Stimulated activated CD4-positive, alpha-beta T cell treated with anti-CD3 and anti-CD28 coated beads, Interleukin-4, amount 100 ng/mL, for 48 hours (primary cell): ENCODE data around the gene PLA2G10.
"Not testable (repeated sequence)": the region's sequence is repeated elsewhere in the genome, so short reads cannot be mapped to it uniquely, and the experiment has no call there.

Experiments
- DNase-seq, 2 donors: peaks; one replicate each; pipeline ENCODE4 v3.0.0-alpha.2; 2020; ENCODE audit warnings: low read depth in 2 of 2

The PLA2G10 gene

GRCh38 chr16:14694129-14694528 lies at the start of gene PLA2G10:
Gene PLA2G10, minus strand, starts transcription at chr16:14694308. Its CDS starts 79 bp downstream, at chr16:14694229.
- DNase-seq, result not testable (repeated sequence)

DNA sequence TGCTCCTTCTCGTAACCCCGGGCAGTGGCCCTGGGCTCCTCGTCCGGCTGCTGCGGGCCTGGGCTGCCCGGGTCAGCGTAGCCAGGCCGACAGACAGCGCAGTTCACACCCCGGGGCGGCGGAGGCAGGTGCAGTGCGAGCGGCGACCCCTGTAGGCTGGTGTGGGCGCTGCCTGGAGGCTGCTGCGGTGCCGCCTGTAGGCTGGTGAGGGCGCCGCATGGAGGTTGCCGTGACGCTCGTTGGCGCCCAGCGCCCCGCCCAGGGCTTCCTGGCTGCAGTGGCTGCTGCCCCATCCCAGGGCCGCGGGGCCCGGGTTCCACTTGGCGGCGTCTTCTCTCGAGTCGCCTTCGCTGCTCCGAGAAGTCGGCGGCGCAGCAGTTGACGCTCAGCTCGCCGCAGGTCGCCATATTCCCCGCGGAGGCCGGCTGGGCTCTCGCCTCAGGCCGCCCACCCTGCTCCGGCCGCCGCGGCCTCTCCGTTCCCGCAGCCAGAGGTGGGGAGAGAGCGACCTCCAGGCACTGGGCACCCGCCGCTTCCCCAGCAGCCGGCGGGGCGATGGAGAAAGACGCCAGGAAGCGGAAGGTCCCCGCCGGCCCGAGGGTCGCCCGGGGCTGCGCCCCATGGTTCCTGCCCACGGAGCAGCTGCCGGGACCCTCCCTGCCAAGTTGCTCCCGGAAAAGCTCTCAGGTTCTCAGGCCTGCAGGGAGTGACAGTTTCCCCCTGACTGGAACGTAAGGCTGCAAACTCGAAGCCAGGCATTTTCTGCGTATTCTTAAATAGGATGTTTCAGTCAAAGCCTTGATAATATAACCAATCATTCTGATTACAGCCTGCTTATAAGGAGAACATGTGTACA lies 48.4 kb upstream of the PLA2G10 start, which contains the start of gene NPIPA2:
TSS of gene NPIPA2 (plus strand) at position 261 of the 856 bp plus-strand sequence. CDS start 5,533 bp downstream, outside the sequence.
- not testable (repeated sequence) for DNase-seq

DNA sequence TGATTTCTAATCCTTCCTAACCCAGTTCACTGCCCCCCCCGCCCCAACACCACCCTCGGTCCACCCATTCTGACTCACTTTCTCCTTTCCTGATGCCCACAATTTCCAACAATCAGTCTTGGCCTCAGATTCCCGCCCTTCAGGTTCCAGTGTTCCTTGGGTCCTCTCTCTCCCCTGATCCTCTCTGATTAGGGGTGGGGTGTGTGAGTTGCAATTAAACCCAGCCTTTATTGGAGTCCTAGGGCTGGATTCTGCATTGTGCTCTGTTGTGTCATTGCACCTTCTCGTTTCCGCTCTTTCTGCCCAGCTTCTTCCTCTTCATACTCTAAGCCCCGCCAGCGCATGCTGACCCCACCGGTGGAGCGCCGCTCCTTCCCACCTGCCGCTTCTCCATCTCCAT lies 47.7 kb upstream of the PLA2G10 start:
- not testable (repeated sequence) for DNase-seq

DNA sequence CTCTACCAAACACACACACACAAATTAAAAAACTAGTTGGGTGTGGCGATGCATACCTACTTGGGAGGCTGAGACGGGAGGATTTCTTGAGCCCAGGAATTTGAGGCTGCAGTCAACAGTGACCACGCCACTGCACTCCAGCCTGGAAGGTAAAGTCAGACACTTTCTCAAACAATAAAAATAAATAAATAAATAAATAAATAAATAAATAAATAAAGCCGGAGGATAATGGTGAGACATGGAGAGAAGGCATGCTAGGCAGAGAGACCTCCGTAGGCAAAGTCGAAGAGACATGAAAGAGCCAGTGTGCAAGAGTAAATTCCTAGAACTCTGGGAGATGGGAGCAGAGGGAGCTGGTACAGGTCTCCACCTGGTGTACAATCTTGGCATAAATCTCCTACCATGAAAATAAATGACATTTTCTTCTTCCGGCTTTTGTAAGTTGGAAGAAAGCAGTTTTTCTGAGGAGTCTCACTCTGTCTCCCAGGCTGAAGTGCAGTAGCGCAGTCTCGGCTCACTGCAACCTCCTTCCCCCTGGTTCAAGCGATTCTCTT lies 46.8 kb upstream of the PLA2G10 start:
- DNase-seq, result not testable (repeated sequence)

- DNase-seq, result not testable (repeated sequence)
These were observed 39.1 kb upstream of the PLA2G10 start for GRCh38 chr16:14733233-14733632.

- DNase-seq, result not testable (repeated sequence)
These were observed 9.3 kb upstream of the PLA2G10 start, which contains the start of gene NPIPA3 for GRCh38 chr16:14703156-14704011. Gene NPIPA3, plus strand, starts transcription at chr16:14703411. Its CDS starts 5,533 bp downstream, at chr16:14708944.

GRCh38 chr16:14702672-14703071 lies 8.6 kb upstream of the PLA2G10 start:
- not testable (repeated sequence) for DNase-seq

GRCh38 chr16:14701859-14702258 lies 7.8 kb upstream of the PLA2G10 start:
- DNase-seq, result not testable (repeated sequence)

- not testable (repeated sequence) for DNase-seq
These were observed 8.0 kb downstream of the PLA2G10 start for GRCh38 chr16:14685870-14686793.

DNA sequence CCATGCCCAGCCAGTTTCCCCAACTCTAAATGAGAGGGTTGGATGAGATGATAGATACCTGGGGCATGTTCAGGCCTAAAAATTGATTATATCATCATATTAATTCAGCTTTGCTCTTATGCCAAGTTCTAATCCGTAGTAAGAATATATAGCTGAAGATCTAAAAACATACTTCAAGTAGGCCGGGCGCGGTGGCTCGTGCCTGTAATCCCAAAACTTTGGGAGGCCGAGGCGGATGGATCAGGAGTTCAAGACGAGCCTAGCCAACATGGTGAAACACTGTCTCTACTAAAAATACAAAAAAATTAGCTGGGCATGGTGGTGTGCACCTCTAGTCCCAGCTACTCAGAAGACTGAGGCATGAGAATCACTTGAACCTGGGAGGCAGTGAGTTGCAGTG lies 12.0 kb downstream of the PLA2G10 start:
- no peak for DNase-seq

- no peak for DNase-seq
These were observed 13.0 kb downstream of the PLA2G10 start for GRCh38 chr16:14681115-14681514.

- not testable (repeated sequence) for DNase-seq
These were observed 13.7 kb downstream of the PLA2G10 start for GRCh38 chr16:14680396-14680795.

- no peak for DNase-seq
These were observed 15.2 kb downstream of the PLA2G10 start for GRCh38 chr16:14678748-14679497.

DNA sequence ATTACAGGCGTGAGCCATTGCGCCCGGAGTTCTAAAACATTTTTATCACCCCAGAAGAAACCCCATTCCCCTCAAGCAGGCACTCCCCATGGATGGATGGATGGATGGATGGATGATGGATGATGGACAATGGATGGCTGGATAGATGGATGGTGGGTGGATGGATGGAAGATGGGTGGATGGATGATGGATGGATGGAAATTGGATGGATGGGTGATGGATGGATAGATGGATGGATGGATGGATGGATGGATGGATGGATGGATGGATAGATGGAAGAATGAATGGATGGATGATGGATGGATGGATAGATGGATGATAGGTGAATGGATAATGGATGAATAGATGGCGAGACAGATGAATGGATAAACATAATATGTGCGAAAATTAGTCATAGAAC lies 16.5 kb downstream of the PLA2G10 start:
- DNase-seq, result no peak

- no peak for DNase-seq
These were observed 17.5 kb downstream of the PLA2G10 start for GRCh38 chr16:14676633-14677032.

GRCh38 chr16:14672403-14672971 lies 21.6 kb downstream of the PLA2G10 start:
- DNase-seq, result no peak

DNA sequence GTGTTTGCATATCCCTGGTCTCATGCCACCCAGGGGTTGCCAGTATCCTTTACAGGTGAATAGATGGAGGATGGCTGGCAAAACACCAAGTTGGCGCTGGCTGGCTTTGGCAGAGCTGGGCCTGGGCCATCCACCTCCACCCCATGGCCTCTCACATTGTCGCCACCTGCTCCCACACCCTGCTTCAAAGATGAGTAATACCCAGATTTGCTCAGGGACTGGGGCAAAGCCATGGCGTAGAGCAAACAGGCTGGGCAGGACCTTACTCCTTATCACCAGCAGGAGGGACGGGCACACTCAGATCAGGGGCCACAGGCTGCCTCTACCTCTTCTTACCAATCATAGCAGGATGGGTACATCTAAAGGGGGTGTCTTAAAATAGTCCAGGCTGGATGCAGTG lies 24.3 kb downstream of the PLA2G10 start:
- DNase-seq, result no peak

GRCh38 chr16:14668556-14669223 lies 25.4 kb downstream of the PLA2G10 start:
- DNase-seq, result no peak
